ENCODE data around the gene RECK. TPM values are rescaled to one million over a fixed set of nuclear protein-coding genes. Genes with fewer than 3 reads are reported as not detected.

Gene RECK
- total and polyA plus RNA-seq, 7 donors: 1.4 to 8.0 (median 2.0) TPM

- TF ChIP-seq, protein P1, sequence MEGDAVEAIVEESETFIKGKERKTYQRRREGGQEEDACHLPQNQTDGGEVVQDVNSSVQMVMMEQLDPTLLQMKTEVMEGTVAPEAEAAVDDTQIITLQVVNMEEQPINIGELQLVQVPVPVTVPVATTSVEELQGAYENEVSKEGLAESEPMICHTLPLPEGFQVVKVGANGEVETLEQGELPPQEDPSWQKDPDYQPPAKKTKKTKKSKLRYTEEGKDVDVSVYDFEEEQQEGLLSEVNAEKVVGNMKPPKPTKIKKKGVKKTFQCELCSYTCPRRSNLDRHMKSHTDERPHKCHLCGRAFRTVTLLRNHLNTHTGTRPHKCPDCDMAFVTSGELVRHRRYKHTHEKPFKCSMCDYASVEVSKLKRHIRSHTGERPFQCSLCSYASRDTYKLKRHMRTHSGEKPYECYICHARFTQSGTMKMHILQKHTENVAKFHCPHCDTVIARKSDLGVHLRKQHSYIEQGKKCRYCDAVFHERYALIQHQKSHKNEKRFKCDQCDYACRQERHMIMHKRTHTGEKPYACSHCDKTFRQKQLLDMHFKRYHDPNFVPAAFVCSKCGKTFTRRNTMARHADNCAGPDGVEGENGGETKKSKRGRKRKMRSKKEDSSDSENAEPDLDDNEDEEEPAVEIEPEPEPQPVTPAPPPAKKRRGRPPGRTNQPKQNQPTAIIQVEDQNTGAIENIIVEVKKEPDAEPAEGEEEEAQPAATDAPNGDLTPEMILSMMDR (IDR thresholded peaks at IDR 0.05): no peak
- no peaks in the 10 kb centered on the region for H3K36me3 ChIP-seq (ENCODE audit: insufficient read depth in 1 of 2, low read depth in 1 of 2)
- ATAC-seq: no peak
- H3K4me1 ChIP-seq: peaks cover 3% of the 10 kb centered on the region
- H3K4me3 ChIP-seq: no peak within 1 kb of the TSS
- intact Hi-C loops (cut with DNase I): loop anchor here in 1 of 2 donors (5.0 kb wide), 1 partner anchor 212 kb away; the partner anchor contains the start of gene OR2S2
- WGBS, 3 donors: 75 to 79% (median 76%) methylated on average over 6 of the region's 6 CpGs
- H3K27me3 ChIP-seq (ENCODE audit: insufficient read depth in 3 of 3, low read length in 2 of 3): peaks cover 0 to 13% (median 0%) of the 10 kb centered on the region in 3 donors
- H3K27ac ChIP-seq: no peak within 1 kb of the TSS
- H3K9me3 ChIP-seq: no peaks in the 10 kb centered on the region
- DNase-seq: no peak
These were observed 132.5 kb downstream of the RECK start, which contains the start of gene CCIN for GRCh38 chr9:36169166-36169565. TSS of gene CCIN (plus strand) at chr9:36169388. CDS start at chr9:36169503, 115 bp downstream.

DNA sequence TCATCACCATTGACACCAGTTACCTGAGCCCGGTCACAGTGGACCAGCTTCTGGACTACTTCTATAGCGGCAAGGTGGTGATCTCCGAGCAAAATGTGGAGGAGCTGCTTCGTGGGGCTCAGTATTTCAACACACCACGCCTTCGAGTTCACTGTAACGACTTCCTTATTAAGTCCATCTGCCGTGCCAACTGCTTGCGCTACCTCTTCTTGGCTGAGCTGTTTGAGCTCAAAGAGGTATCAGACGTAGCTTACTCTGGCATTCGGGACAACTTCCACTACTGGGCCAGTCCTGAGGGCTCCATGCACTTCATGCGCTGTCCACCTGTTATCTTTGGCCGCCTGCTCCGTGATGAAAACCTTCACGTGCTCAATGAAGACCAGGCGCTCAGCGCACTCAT lies 133.0 kb downstream of the RECK start:
- no peak overlapping the region for H3K4me3 ChIP-seq
- no peak overlapping the region for H3K27ac ChIP-seq
- 89 to 93% (median 92%) methylated on average over 17 of the region's 17 CpGs for WGBS, 3 donors
- DNase-seq: no peak
- peaks cover 0 to 13% (median 0%) of the 10 kb centered on the region in 3 donors for H3K27me3 ChIP-seq (ENCODE audit: insufficient read depth in 3 of 3, low read length in 2 of 3)
- H3K9me3 ChIP-seq: no peaks in the 10 kb centered on the region
- no peak for ATAC-seq
- peaks cover 3% of the 10 kb centered on the region for H3K4me1 ChIP-seq
- intact Hi-C loops (cut with DNase I): loop anchor here in 1 of 2 donors (5.0 kb wide), 1 partner anchor 212 kb away; the partner anchor contains the start of gene OR2S2
- no peaks in the 10 kb centered on the region for H3K36me3 ChIP-seq (ENCODE audit: insufficient read depth in 1 of 2, low read depth in 1 of 2)
- TF ChIP-seq, protein P1 (IDR thresholded peaks at IDR 0.05): no peak

DNA sequence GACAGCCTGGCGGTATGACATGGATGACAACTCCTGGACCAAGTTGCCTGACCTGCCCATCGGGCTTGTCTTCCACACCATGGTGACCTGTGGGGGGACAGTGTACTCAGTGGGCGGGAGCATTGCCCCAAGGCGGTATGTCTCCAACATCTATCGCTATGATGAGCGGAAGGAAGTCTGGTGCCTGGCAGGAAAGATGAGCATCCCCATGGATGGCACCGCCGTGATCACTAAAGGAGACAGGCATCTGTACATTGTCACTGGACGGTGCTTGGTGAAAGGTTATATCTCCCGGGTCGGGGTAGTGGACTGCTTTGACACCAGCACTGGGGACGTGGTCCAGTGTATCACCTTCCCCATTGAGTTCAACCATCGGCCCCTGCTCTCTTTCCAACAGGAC lies 133.8 kb downstream of the RECK start:
- H3K9me3 ChIP-seq: no peaks in the 10 kb centered on the region
- TF ChIP-seq, protein P1 (IDR thresholded peaks at IDR 0.05): no peak
- DNase-seq (no peak), ATAC-seq (no peak)
- no peak overlapping the region for H3K4me3 ChIP-seq
- H3K27ac ChIP-seq: no peak overlapping the region
- H3K36me3 ChIP-seq (ENCODE audit: insufficient read depth in 1 of 2, low read depth in 1 of 2): no peaks in the 10 kb centered on the region
- intact Hi-C loops (cut with DNase I): no loop called here
- WGBS, 3 donors: 94 to 97% (median 96%) methylated on average over 13 of the region's 13 CpGs
- peaks cover 0 to 13% (median 0%) of the 10 kb centered on the region in 3 donors for H3K27me3 ChIP-seq (ENCODE audit: insufficient read depth in 3 of 3, low read length in 2 of 3)
- H3K4me1 ChIP-seq: peaks cover 3% of the 10 kb centered on the region

GRCh38 chr9:36173861-36174260 lies 137.1 kb downstream of the RECK start:
- H3K9me3 ChIP-seq: no peaks in the 10 kb centered on the region
- no peak overlapping the region for H3K27ac ChIP-seq
- H3K36me3 ChIP-seq (ENCODE audit: insufficient read depth in 1 of 2, low read depth in 1 of 2): no peaks in the 10 kb centered on the region
- intact Hi-C loops (cut with DNase I): no loop called here
- H3K4me1 ChIP-seq: no peaks in the 10 kb centered on the region
- ATAC-seq: no peak
- TF ChIP-seq, protein P1 (IDR thresholded peaks at IDR 0.05): no peak
- no peak for DNase-seq
- no peak overlapping the region for H3K4me3 ChIP-seq
- H3K27me3 ChIP-seq (ENCODE audit: insufficient read depth in 3 of 3, low read length in 2 of 3): no peaks in the 10 kb centered on the region
- WGBS, 3 donors: 98 to 100% (median 100%) methylated on average over 2 of the region's 2 CpGs

Other genes starting within 250 kb of the RECK start
- 10 to 100 TPM; 14.7 to 28.4 (median 18.3) TPM for gene NPR2, start 245.3 kb upstream of the RECK start, total RNA-seq
- 10 to 100 TPM in 1 of 3 donors, 1 to 10 TPM in 2; 8.7 to 27.2 (median 9.2) TPM for gene NPR2, start 245.3 kb upstream of the RECK start, polyA plus RNA-seq
- 1 to 10 TPM in 1 of 4 donors, under 1 TPM in 3; 0.39 to 1.3 (median 0.94) TPM for gene SPAG8, start 224.7 kb upstream of the RECK start, total RNA-seq
- 1 to 10 TPM in 1 of 3 donors, under 1 TPM in 2; 0.25 to 1.2 (median 0.56) TPM for gene SPAG8, start 224.7 kb upstream of the RECK start, polyA plus RNA-seq
- gene HINT2, start 221.9 kb upstream of the RECK start, total RNA-seq: 10 to 100 TPM; 36.5 to 53.9 (median 42.3) TPM
- 10 to 100 TPM; 43.8 to 64.7 (median 48.1) TPM for gene HINT2, start 221.9 kb upstream of the RECK start, polyA plus RNA-seq
- gene FAM221B, start 208.2 kb upstream of the RECK start, total RNA-seq: not detected
- not detected for gene FAM221B, start 208.2 kb upstream of the RECK start, polyA plus RNA-seq
- gene TMEM8B, start 207.7 kb upstream of the RECK start, total RNA-seq: 10 to 100 TPM in 2 of 4 donors, 1 to 10 TPM in 2; 8.9 to 18.5 (median 11.6) TPM
- gene TMEM8B, start 207.7 kb upstream of the RECK start, polyA plus RNA-seq: 1 to 10 TPM; 2.8 to 5.9 (median 3.9) TPM
- not detected for gene OR13J1, start 166.5 kb upstream of the RECK start, total RNA-seq
- gene OR13J1, start 166.5 kb upstream of the RECK start, polyA plus RNA-seq: not detected
- gene HRCT1, start 130.7 kb upstream of the RECK start, total RNA-seq: 1 to 10 TPM in 3 of 4 donors, under 1 TPM in 1; 0.95 to 4.9 (median 3.0) TPM
- gene HRCT1, start 130.7 kb upstream of the RECK start, polyA plus RNA-seq: 1 to 10 TPM in 2 of 3 donors, under 1 TPM in 1; 0.59 to 5.4 (median 1.6) TPM
- gene SPAAR, start 127.4 kb upstream of the RECK start, total RNA-seq: 1 to 10 TPM; 2.5 to 4.6 (median 4.0) TPM
- 1 to 10 TPM; 3.2 to 3.9 (median 3.6) TPM for gene SPAAR, start 127.4 kb upstream of the RECK start, polyA plus RNA-seq
- not detected for gene OR2S2, start 78.8 kb upstream of the RECK start, total RNA-seq
- not detected for gene OR2S2, start 78.8 kb upstream of the RECK start, polyA plus RNA-seq
- 1 to 10 TPM; 3.6 to 6.5 (median 4.9) TPM for gene GLIPR2, start 99.8 kb downstream of the RECK start, total RNA-seq
- 1 to 10 TPM; 2.5 to 3.4 (median 3.2) TPM for gene GLIPR2, start 99.8 kb downstream of the RECK start, polyA plus RNA-seq
- gene CCIN, start 132.5 kb downstream of the RECK start, total RNA-seq: not detected
- gene CCIN, start 132.5 kb downstream of the RECK start, polyA plus RNA-seq: under 1 TPM in 2 of 3 donors, not detected in 1; 0.03 to 0.04 TPM
- gene CLTA, start 154.0 kb downstream of the RECK start, total RNA-seq: 10 to 100 TPM; 52.1 to 58.3 (median 54.6) TPM
- 100 to 1,000 TPM in 1 of 3 donors, 10 to 100 TPM in 2; 59.2 to 125 (median 75.9) TPM for gene CLTA, start 154.0 kb downstream of the RECK start, polyA plus RNA-seq
- gene GNE, start 221.5 kb downstream of the RECK start, total RNA-seq: 10 to 100 TPM in 1 of 4 donors, 1 to 10 TPM in 3; 8.5 to 11.6 (median 9.4) TPM
- gene GNE, start 221.5 kb downstream of the RECK start, polyA plus RNA-seq: 1 to 10 TPM; 3.0 to 9.1 (median 6.1) TPM

All from psoas muscle (tissue), 8 donors.